ENCODE results near the gene KCTD21.

KCTD21 gene

DNA sequence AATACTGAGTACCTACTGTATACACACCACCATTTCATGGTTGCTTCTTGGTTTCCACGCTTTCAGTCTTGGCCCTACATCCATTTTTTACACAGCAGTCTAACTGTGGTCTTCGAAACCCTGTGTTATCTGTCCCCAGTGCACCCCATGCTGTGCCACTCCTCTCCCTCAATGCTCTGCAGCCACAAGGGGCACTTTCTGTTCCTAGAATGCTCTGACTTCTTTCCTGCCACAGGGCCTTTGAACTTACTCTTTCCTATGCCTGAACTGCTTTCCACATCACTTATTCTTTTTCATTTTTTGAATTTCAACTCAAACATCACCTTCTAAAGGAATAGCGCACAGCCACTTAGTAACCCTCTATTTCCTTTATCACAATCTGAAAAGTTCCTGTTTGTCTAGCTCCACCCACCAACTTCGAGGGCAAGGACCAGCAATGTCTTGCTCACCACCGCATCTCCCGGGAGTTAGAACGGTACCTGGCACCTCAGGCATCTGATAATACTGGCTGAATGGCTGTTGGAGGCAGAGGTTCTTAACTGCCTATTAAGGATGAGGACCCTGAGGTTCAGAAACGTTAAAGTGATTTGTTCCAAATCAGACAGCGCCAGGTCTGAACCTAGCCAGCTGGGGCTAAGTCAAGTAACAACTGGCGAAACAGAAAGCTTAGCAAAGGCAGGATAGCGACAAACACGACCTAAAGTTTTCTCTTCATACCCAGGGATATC lies 49.6 kb downstream of the KCTD21 start:
- DNase-seq = no peak

DNA sequence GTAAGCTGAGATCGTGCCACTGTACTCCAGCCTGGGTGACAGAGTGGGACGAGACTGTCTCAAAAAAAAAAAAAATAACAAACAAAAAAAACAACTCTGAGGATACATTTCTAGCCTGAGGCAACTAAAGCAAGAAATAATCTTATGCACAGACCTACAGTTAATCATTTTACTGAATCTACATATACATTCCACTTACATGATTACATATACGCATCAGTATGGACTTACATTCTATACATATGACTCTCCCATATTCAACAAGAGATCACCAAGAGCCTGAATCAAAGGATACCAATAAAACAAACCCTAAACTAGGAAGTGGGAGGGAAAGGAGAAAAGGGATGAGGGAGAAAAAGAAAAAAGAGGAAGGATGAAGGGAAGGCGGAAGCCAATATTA lies 50.1 kb downstream of the KCTD21 start:
- DNase-seq = no peak

DNA sequence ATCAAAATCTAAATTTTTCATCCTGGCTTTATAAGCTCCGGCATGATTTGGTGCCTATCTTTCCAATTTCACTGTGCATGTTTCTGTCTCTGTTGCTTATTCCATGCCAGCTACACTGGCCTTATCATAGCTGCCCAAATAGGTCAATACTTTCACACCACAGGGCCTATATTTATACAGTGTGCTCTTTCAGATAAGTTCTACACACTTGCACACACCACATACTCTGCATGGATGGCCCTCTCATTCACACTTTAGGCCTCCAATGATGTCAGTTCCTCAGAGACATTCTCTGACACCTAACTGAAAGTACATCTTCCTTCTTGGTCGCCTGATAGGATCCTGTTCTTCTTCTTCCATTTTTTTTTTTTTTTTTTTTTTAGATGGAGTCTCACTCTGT lies 56.0 kb downstream of the KCTD21 start:
- DNase-seq = no peak

DNA sequence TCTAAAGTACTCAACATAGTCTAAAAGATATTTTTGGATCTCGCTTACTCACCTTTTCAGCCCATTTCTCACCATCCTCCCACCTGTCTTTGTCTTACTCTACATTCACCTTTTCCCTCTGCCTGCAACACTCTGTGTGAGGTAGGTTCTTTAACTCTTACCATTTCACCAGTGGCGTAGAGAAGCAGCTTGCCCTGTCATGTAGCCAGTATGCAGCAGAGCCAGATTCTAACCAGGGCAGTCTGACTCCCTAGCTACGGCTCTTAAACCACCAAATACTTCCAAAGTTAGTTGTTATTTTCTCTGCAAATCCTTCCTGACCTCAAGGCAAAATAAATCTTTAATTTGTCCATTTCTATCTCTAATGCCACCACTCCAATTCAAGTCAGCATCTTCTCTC lies 56.5 kb downstream of the KCTD21 start:
- no peak for DNase-seq

DNA sequence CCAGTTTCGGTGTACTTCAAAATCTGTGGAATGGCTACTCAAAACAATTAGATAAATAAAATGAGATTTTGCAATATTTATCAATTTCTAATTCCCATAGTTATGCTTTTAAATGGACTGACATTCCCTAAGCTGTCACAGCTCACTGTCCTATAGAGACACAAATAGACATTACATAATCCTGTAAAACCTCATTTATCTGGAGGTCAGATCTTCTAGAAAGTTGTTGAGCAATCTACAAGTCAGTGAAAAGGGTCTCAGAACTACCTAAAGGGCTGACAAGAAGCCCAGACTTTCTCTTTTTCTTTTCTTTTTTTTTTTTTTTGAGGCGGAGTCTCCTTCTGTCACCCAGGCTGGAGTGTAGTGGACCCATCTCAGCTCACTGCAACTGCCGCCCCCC lies 61.0 kb downstream of the KCTD21 start:
- no peak for DNase-seq
